GM19372 (cell line): ENCODE data around the gene UTP25.
"Not testable (repeated sequence)": the region's sequence is repeated elsewhere in the genome, so short reads cannot be mapped to it uniquely, and the experiment has no call there.

Source experiments
- ATAC-seq: cut with Tn5 transposase; IDR thresholded peaks from one replicate; pipeline ENCODE4 v1.9.1; 2021; ENCODE audit warnings: mild to moderate bottlenecking, low read depth, moderate library complexity; ENCODE audit not compliant: unreplicated experiment

Gene UTP25

GRCh38 chr1:209827384-209828262 lies at the start of gene UTP25:
Gene UTP25, plus strand, starts transcription at chr1:209827972. Its CDS starts 92 bp downstream, at chr1:209828064.
- peak; percentile 83 for ATAC-seq

- ATAC-seq, result no peak
Measured at GRCh38 chr1:209778102-209778501, 49.7 kb upstream of the UTP25 start.

GRCh38 chr1:209780268-209780667 lies 47.5 kb upstream of the UTP25 start:
- ATAC-seq, result no peak

GRCh38 chr1:209783386-209783785 lies 44.4 kb upstream of the UTP25 start:
- no peak for ATAC-seq

- peak; percentile 98 for ATAC-seq
Measured at GRCh38 chr1:209784265-209785169, 43.3 kb upstream of the UTP25 start, which contains the start of gene C1orf74. Gene C1orf74, minus strand, starts transcription at chr1:209784559. Its CDS starts 925 bp downstream, at chr1:209783634.

- ATAC-seq, result no peak
Measured at GRCh38 chr1:209785592-209785991, 42.2 kb upstream of the UTP25 start.

GRCh38 chr1:209786146-209786545 lies 41.6 kb upstream of the UTP25 start:
- no peak for ATAC-seq

GRCh38 chr1:209787551-209787950 lies 40.2 kb upstream of the UTP25 start:
- no peak for ATAC-seq

GRCh38 chr1:209789245-209789644 lies 38.5 kb upstream of the UTP25 start:
- no peak for ATAC-seq

GRCh38 chr1:209790286-209791193 lies 37.2 kb upstream of the UTP25 start:
- no peak for ATAC-seq

- ATAC-seq, result no peak
Measured at GRCh38 chr1:209791920-209792319, 35.9 kb upstream of the UTP25 start.

- ATAC-seq, result not testable (repeated sequence)
Measured at GRCh38 chr1:209793711-209794110, 34.1 kb upstream of the UTP25 start.

GRCh38 chr1:209797978-209798639 lies 29.7 kb upstream of the UTP25 start:
- ATAC-seq, result no peak

GRCh38 chr1:209800984-209801834 lies 26.6 kb upstream of the UTP25 start:
- no peak for ATAC-seq

GRCh38 chr1:209802117-209802779 lies 25.5 kb upstream of the UTP25 start:
- ATAC-seq, result no peak

- ATAC-seq, result no peak
Measured at GRCh38 chr1:209802780-209803152, 25.0 kb upstream of the UTP25 start.

- no peak for ATAC-seq
Measured at GRCh38 chr1:209803568-209803967, 24.2 kb upstream of the UTP25 start.

- ATAC-seq, result no peak
Measured at GRCh38 chr1:209805341-209805781, 22.4 kb upstream of the UTP25 start.
